A549 treated with Hydrocortisone at 1 μM for 4 hours (cell line): Measurements from ENCODE around the gene USP34. TPM values are rescaled to one million over a fixed set of nuclear protein-coding genes. Genes with fewer than 3 reads are reported as not detected.

Source experiments
- total RNA-seq: library from RNA; stranded (reverse); fragments of 200-300 nt; extraction: Qiagen RNA extraction; gene quantifications from 5 replicates; pipeline ENCODE4 v1.2.3, GENCODE V29; 2022

USP34 gene
- 45.1 to 67.1 TPM (median 49.0 TPM) in 5 replicates for total RNA-seq

GRCh38 chr2:61470965-61471904, at the start of gene USP34:
Gene USP34 (minus strand): TSS chr2:61471087. CDS start chr2:61470692, 395 bp downstream.

GRCh38 chr2:61161888-61162287, 309.0 kb downstream of the USP34 start, which contains the start of gene C2orf74:
Gene C2orf74 (plus strand): TSS chr2:61162188. CDS start chr2:61162515, 327 bp downstream.

Other genes with a start within 250 kb of the USP34 start
- gene XPO1, start 67.3 kb upstream of the USP34 start, total RNA-seq, result 94.4 to 157 TPM (median 120 TPM) in 5 replicates